Stimulated activated CD8-positive, alpha-beta memory T cell treated with anti-CD3 and anti-CD28 coated beads, Interleukin-15, amount 100 ng/mL, for 4 hours (primary cell): ENCODE results near the gene RMND5B.
A peak's percentile ranks its signal among the peaks of the same experiment; 100 is the strongest.
"Not testable (repeated sequence)": the region's sequence is repeated elsewhere in the genome, so short reads cannot be mapped to it uniquely, and the experiment has no call there.

Source experiments
- DNase-seq, 2 donors: peaks; one replicate each; pipeline ENCODE4 v3.0.0-alpha.2; 2020; ENCODE audit warnings: low read depth in 2 of 2

Gene RMND5B

DNA sequence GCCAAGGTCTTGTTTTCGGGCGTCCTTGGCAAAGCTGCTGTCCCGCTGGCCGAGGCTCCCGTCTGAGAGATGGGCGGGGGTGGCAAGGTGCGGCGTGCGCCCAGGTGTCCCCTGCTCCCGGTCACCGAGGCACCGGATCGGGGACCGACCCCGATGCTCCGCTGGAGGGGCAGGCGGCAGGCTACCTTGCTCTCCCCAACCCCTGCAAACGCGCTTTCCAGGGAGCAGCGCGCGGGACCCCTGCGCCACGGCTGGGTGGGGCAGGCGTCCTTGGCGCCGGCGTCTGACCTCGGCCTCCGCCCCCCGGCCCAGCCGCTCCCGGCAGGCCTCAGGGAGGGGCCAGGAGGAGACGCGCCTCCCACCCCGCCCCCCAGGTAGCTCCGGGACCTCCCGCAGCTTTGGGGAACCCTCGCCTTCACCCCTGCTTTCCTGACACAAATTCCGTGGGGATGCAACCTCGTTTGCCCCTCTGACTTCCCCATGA, 16.9 kb upstream of the RMND5B start:
- peak in 1 of 2 donors; percentile 11 for DNase-seq

DNA sequence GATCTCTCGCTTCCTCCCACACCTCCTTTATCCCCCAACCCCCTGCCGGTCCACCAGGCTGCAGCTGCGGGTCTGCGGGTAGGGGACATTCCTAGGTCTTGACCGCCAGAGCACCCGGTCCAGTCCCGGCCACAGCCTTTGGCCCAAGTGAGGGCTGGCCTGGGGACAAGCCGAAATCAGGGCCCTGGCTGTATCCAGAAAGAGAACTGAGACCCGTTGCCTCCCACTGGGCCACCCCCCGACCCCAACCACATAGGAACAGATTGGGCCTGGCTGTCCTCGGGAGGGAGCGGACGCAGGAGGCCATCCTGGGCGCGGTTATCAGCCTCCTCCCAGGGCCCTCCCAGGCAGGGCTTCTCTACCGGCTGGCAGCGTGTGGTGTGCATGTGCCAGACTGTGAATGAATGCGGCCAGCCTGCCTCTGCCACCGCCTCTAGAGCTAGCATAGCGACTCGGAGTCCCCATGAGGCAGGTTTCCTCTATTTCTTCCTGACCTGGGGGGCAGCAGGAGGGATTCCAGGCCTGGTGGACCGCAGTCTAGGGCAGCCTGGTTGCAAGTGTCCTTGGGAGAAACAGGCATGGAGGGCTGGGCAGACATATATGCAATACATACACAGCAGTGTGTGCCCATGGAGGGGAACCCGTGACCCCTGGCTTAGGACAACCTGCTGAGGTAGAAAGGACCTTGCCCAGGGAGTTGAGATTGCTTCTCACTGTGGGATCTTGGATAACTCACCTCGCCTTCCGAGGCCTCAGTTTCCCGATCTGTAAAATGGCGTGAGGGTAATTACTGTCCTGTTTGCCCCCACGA, 16.3 kb upstream of the RMND5B start:
- peak in 1 of 2 donors; percentile 36 for DNase-seq

DNA sequence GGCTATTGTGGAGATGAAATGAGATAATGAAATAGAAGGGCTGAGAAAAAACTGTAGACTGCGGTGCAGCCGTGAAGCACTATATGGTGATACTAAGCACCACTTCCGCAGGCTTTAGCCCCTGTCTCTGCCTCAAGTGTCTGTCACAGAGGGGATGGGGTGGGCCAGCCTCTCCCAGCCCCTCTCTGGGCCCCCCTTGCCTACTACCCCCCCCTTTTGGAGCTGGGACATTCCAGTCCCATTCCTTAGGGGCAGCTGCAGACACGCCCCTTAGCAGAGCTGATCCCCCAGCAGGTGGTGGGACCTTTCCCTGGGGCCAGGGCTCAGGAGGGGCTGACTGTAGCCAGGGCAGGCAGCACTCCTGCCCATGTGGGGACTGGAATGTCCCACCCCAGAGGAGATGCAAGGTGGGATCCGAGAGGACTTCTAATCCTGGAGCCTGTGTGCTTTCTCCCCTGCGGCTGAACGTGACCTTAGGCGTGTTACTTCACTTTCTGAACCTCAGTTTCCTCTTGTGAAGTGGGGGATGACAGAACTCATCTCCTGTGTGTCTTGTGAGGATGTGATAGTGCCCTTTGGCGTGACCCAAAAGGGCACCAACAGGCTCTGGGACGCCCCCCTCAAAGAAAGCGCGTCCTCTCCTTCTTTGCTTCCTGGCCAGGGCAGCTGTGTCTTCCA, 15.5 kb upstream of the RMND5B start:
- DNase-seq: no peak

DNA sequence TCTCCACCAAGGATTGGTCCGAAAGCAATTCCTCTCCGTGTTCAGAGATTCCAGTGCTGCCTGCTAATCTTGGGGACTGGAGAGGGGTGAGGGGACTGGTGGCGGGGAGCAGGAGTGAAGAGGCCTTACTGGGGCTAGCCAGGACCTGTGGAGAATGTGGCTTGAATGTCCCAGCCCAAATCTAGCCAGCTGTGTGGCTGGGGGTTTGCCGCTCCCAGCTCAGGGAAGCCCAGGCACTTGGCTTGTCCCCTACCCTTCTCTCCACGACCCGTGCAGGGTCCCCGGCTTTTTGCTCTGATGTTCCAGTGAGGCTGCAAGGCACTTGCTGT, 15.0 kb upstream of the RMND5B start:
- no peak for DNase-seq

DNA sequence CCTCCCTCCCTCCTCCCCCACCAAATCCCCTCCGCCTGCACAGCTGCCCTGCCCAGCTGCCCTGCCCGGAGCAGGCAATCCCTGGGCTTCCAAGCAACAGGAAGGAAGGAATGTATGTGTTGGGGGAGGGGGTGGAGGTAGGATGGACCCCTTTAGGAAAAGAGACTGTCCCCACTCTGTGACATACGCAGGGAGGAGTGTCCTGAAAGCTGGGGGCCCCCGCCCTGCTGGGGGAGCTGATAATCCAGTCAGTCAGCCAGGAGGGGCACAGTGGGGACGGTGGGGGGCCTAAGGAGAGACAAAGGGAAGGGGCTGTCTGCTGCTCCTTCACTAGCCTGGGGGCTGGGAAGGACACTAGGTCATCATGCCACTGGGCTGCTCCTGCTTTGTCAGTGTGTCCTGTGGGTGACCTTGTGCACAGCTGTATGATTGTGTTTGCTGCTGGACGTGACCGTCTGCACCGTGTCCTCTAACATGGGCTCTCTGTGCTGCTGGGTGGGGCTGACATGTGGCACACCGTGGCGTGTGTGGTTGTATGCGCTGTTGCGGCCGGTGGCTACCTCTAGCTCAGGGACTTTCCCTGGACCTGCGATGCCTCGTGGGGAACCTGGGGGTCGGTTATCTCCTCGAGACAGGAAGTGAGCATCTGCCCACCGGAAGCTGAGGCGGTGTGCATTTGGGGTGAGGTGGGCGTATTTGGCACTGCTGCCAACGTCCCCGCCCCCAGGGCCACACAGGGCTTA, 14.5 kb upstream of the RMND5B start:
- DNase-seq: peak; percentile 74 to 79

DNA sequence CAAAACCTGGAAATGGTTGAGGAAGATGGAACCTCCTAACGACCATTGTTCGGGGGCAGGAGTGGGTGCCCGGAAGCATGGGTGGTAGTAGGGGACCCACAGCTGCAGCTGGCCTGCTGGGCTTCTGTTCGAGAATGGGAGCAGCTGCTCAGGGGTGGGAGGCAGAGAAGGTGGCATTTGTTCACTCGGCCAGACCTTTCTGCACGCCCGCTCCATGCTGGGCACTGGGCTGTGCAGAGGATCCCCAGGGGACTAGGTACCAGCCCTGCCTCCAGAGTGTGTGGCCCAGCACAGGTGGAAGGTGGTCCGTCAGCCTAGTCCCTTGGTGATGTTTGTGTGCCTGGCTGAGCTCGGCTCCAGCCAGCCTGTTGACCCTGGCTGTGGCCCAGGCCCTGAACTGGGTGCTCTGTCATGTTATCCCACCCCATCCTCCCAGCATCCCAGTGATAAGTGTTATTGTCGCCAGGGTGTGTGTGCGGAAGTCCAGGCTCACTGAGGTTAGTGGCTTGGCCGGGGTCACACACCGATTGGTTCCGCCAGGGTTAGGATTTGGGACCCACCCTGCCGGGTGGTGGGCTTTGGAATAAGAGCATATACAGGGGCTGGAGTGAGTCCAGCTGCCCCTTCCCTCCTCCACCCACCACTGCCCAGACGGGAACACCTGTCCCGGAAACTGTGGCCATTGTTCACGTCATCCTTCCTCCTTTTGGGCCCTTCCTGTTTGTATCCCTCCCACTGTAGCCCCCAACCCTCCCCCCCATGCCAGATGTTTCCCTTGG, 12.7 kb upstream of the RMND5B start:
- DNase-seq: no peak

DNA sequence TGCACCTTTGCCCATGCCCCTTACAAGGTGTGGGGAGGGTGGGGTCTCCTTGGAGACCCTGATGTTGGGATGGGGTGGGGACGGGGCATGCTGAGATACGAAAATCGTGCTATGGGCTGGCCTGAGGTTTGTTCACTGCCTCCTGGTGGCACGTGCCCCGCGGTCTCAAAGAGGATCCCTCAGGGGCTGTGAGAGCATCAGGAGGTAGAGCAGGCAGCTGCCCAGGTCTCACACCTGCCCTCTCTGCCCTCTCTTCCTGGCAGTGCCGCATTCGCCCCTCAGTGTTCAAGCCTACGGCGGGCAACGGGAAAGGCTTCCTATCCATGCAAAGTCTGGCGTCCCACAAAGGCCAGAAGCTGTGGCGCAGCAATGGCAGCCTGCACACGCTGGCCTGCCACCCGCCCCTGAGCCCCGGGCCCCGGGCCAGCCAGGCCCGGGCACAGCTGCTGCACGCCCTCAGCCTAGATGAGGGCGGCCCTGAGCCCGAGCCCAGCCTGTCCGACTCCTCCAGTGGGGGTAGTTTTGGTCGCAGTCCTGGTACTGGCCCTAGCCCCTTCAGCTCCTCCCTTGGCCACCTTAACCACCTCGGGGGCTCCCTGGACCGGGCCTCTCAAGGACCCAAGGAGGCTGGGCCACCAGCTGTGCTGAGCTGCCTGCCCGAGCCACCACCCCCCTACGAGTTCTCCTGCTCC, 10.8 kb upstream of the RMND5B start:
- DNase-seq: no peak

DNA sequence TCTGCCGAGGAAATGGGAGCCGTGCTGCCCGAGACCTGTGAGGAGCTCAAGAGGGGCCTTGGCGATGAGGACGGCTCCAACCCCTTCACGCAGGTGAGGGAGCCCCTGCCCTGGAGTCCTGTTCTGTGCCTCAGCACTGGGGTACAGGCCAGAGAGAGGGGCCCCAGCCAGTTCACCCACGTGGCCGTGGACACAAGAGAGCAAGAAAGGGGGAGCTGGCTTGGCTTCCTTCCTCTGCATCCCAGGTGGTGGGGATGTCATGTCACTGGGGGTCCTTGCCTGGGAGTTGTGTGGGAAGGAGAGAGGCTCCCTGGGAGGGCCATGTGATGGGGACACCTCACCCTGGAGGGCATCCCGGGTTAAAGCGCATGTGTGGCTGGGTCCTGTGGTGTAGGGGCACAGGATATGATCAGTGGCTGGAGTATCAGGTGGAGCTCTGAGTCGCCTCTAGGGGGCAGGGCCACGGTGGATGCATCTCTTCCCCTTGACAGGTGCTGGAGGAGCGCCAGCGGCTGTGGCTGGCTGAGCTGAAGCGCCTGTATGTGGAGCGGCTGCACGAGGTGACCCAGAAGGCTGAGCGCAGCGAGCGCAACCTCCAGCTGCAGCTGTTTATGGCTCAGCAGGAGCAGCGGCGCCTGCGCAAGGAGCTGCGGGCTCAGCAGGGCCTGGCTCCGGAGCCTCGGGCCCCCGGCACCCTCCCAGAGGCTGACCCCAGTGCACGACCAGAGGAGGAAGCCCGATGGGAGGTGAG, 10.0 kb upstream of the RMND5B start:
- DNase-seq: peak; percentile 39 to 59

DNA sequence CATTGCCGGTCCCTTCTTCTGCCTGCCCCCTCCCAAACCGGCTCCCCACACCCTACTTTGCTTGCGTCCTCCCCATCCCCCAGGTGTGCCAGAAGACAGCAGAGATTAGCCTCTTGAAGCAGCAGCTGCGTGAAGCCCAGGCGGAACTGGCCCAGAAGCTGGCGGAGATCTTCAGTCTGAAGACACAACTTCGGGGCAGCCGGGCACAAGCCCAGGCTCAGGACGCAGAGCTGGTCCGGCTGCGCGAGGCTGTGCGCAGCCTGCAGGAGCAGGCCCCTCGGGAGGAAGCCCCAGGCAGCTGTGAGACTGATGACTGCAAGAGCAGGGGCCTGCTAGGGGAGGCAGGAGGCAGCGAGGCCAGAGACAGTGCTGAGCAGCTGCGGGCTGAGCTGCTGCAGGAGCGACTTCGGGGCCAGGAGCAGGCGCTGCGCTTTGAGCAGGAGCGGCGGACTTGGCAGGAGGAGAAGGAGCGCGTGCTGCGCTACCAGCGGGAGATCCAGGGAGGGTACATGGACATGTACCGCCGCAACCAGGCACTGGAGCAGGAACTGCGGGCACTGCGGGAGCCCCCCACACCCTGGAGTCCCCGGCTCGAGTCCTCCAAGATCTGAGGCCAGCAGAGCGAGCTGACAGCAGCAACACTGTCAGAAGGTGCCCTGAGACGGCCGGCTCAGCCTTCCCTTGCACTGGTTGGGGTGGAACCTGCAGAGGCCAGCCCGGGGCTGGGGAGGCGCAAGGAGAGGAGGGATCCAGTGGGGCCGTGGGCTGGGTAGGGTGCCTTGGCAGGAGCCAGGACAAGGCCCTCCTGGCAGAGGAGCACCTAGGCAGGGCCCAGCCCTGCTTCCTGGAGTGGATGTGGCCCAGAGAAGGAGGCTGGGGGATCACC, 9.2 kb upstream of the RMND5B start:
- DNase-seq: no peak

DNA sequence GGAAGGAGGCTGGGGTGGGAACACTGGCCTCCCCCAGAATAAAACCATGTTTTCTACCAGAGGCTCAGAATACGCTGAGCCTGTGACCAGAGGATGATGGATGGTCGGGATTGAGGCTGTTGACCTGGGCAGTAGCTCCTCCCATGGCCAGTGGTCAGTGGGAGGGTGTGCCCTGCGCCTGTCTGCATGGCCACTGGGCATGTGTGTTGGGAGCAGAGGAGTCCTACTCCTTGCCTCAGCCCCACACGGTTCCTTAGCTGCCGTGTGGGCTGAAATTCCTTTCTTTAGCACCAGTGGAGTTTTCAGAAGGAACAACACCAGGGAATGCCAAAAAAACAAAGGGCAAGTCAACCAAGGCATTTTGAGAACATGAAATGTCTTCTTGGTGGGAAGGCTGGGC, 8.5 kb upstream of the RMND5B start:
- DNase-seq: no peak

DNA sequence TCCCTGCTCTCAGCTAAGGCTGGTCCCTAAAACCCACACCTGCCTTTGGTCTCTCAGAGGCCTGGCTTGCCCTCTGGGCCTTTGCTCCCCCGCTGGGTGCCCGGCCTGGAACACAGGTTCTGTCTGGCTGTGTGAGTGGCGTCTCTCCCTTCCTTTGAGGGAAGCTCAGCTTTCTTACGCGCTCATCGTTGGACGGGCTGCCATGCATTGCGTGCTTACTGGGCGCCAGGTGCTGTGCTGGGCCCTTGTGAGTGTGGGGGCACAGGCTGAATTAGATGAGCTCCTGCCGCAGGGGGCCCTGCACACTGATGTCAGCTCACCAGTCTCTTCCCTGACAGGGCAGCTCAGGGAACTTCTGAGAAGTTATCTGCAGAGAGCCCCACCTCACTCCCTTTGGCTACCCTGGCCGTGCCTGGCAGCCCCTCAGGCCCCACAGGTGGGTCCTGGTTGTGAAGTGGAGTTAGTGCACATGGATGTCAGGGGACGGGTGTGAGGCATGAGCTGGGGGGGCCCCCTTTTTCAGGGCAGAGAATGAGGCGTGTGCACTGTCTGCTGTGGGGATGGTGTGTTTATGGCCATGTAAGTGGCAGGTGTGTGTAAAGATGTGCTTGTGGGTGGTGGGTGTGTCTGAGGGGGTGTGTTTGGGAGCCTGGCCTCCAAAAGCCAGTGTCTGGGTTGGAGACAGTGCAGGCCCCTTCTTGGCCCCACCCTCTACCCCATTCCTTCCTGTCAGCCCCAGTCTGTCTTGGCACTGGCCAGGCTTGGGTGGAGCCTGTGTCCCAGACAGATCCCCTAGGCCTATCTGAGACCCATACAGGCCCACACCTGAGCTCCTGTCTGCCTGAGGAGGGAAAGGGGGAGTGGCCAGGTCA, 7.5 kb upstream of the RMND5B start:
- DNase-seq: no peak

DNA sequence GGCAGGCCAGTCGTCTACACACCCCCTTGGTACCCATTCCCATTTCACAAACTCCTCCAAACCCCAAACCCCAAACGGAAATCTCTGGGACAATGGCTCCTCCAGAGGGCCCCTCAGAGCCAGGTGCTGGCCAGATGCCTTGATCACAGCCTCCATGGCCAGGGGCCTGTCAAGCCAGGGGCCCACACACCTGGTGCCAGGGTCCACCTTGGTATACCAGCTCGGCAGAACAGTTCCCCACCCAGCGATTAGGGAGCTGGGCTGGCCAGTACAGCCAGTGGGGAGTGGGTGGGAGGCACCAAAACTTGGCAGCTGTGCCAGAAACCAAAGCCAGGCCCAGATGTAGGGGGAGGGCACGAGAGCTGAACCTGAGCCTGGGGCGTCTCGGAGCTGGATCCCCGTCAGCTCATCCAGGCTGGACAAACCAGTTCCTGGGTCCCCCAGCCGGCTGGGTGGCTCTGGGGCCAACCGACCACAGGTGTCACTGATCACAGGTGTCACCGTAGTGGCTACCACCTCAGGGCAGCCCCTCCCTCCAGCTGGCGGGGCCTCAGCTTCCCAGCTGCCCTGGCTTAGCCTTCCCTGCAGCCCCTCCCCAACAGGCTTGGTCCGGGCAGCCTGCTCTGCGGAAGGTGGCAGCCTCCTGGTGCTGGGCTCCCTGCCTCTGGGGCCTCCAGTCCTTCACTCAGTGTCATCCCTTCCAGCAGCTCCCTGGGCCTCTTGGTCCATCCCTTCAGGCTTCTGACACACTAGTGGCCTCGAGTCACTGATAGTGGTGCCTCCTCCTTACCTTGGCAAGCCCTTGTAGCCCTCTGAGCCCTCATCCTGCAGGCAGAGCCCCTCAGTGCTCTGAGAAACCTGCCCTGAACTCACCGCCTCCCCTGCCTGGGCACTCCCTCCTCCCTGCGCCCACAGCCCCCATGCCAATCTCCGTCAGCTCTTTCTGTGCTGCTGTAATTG, 6.6 kb upstream of the RMND5B start:
- DNase-seq: no peak

DNA sequence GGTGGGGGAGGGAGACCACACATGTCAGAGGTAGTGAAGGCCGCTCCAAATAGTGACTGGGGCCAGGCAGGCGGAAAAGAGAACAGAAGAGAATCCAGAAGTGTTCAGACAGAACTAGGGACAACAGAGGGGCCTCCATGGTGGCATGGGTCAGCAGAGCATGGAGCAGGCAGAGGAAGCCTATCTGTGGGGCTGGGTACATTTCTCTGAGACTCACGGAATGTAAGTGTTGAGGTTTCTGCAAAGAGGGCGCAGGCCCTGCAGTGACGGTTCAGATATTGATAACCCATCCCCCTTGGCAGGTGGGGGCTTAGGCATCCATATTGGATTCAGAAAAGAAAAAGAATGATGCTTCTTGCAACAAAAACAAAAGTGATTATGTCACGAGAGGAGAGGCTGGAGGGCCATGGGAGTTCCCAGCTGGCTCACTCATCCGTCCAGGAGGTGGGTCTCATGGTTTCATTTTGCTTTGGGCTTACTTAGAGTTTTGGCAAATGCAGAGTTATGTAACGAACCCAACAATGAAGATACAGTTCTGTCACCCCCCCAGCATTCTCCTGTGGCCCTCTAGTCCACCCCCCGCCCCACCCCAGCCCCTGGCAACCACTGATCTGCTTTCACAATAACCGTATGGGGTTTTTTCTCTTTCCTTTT, 5.4 kb upstream of the RMND5B start:
- DNase-seq: no peak

DNA sequence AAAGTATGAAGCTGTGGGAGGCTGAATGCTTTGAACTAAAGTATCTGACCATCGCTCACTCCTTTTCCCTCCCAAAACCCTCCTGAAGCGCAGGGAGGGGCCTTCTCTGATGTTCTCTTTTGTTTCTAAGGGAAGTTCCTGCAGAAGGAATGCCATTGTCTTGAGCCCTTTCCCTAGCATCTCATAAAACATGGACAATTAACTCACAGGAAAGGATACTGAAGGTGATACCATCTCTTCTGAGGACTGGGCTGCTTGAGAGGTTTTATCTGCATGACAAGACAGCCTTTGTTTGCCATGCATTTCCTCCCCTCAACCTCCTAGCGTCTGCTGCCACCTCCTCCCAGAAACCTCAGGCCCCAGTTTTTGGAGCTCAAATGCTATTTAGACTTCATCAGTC, 4.3 kb upstream of the RMND5B start:
- DNase-seq: no peak

DNA sequence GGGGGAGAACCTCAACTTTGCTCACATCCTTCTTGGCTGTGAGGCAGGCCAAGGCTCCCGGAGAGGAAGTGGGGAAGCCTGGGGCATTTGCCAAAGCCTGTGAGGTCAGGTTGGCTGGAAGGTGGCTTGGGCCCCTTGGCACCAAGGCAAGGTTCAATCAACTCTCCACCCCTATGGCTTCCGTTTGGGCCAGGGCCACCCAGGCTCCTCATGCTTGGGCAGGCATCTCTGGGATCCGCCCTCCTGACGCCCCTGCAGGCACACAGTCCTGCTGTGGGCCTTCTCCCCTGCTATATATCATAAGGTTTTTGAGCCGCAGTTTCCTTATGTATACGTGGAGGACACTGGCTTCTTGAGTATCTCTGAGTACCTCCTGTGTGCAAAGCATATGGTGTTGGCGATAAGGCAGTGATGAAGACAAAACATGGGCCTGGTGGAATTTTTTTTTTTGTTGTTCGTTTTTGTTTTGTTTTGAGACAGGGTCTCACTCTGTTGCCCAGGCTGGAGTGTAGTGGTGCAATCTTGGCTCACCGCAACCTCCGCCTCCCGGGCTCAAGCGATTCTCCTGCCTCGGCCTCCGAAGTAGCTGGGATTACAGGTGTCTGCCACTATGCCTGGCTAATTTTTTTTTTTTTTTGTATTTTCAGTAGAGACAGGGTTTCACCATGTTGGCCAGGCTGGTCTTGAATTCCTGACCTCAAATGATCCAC, 3.4 kb upstream of the RMND5B start:
- DNase-seq: not testable (repeated sequence)

DNA sequence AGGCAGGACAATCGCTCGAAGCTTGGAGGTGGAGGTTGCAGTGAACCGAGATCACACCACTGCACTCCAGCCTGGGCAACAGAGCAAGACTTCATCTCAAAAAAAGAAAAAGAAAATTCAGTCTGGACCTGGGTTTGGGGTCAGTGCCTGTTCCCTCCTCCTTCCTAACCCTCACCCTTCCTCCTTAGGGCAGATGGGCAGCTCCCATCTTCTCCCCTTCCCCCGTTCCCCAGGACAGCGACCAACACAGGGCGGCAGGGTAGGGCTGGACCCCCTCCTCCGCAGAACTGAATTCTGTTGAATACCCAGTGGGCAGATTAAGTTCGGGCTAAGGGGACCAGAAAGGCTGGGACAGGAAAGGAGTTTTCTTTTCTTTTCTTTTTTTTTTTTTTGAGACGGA, 1.5 kb upstream of the RMND5B start:
- DNase-seq: no peak
